Bronchial epithelial cell (primary cell): ENCODE measurements around the gene SCUBE1. TPM values are rescaled to one million over a fixed set of nuclear protein-coding genes. Genes with fewer than 3 reads are reported as not detected.

Experiments
- DNase-seq: peaks from one replicate; pipeline ENCODE4 v3.0.0-alpha.2; 2010; ENCODE audit warnings: low read depth
- FAIRE-seq: peaks from 2 replicates; lab custom pipeline; 2011; peaks lifted over from hg19 to GRCh38; lab: Jason Lieb, UNC
- H3K27me3 ChIP-seq: 2 replicates; pipeline ENCODE4 v1.5.1; 2011; ENCODE audit warnings: low read length; ENCODE audit not compliant: control insufficient read depth, insufficient read depth
- H3K36me3 ChIP-seq: 2 replicates; pipeline ENCODE4 v1.5.1; 2011; ENCODE audit warnings: low read length; ENCODE audit not compliant: control insufficient read depth, insufficient read depth
- H3K4me3 ChIP-seq: 2 replicates; pipeline ENCODE4 v1.5.1; 2011; ENCODE audit warnings: mild to moderate bottlenecking, low read depth, low read length, control low read depth
- CTCF ChIP-seq: IDR thresholded peaks from 2 replicates; pipeline ENCODE4 v1.5.1; 2011; ENCODE audit warnings: mild to moderate bottlenecking, moderate library complexity, low read length, control low read depth, inconsistent platforms; ENCODE audit not compliant: insufficient read depth, severe bottlenecking
- total RNA-seq: library from RNA; depleted of rRNA; stranded (reverse); fragments of >200 nt; gene quantifications from 2 replicates; pipeline ENCODE4 v1.2.1, GENCODE V29; 2014

The SCUBE1 gene
- total RNA-seq, 1 donor from 2014 or later = under 0.01 TPM

- no peak overlapping the region for H3K4me3 ChIP-seq
- no peak for FAIRE-seq
- H3K27me3 ChIP-seq = peaks cover 3% of the 10 kb centered on the region
- TF ChIP-seq CTCF = no peak
- no peak for DNase-seq
- H3K36me3 ChIP-seq = no peaks in the 10 kb centered on the region
Measured at GRCh38 chr22:43212434-43212952, 130.7 kb downstream of the SCUBE1 start.

GRCh38 chr22:43211941-43212433 is 131.2 kb downstream of the SCUBE1 start:
- DNase-seq (no peak), FAIRE-seq (no peak)
- no peaks in the 10 kb centered on the region for H3K36me3 ChIP-seq
- H3K27me3 ChIP-seq = peaks cover 3% of the 10 kb centered on the region
- H3K4me3 ChIP-seq = no peak overlapping the region
- TF ChIP-seq CTCF = no peak

GRCh38 chr22:43210631-43211515 is 132.3 kb downstream of the SCUBE1 start:
- no peak for TF ChIP-seq CTCF
- FAIRE-seq (no peak), DNase-seq (no peak)
- Histone ChIP-seq H3K36me3 (no peaks in the 10 kb centered on the region), H3K4me3 (no peak overlapping the region), H3K27me3 (peaks cover 3% of the 10 kb centered on the region)

- H3K4me3 ChIP-seq = no peak overlapping the region
- TF ChIP-seq CTCF = no peak
- peaks cover 3% of the 10 kb centered on the region for H3K27me3 ChIP-seq
Measured at GRCh38 chr22:43209971-43210370, 133.2 kb downstream of the SCUBE1 start.

GRCh38 chr22:43209523-43209890 is 133.7 kb downstream of the SCUBE1 start:
- no peak for TF ChIP-seq CTCF
- DNase-seq = no peak
- no peak for FAIRE-seq

More at GRCh38 chr22:43209971-43210370, 133.2 kb downstream of the SCUBE1 start:
- H3K36me3 ChIP-seq = no peaks in the 10 kb centered on the region
- FAIRE-seq = no peak
- DNase-seq = no peak

More at GRCh38 chr22:43209523-43209890, 133.7 kb downstream of the SCUBE1 start:
- no peak overlapping the region for H3K4me3 ChIP-seq
- no peaks in the 10 kb centered on the region for H3K36me3 ChIP-seq
- peaks cover 3% of the 10 kb centered on the region for H3K27me3 ChIP-seq
